Keratinocyte (primary cell): ENCODE results near the gene BRPF1. TPM values are rescaled to one million over a fixed set of nuclear protein-coding genes. Genes with fewer than 3 reads are reported as not detected.

Source experiments
- DNase-seq: peaks from one replicate; pipeline ENCODE4 v3.0.0-alpha.2; 2011; ENCODE audit warnings: low read depth, missing footprints, low spot score
- FAIRE-seq: peaks from 2 replicates; lab custom pipeline; 2011; peaks lifted over from hg19 to GRCh38; lab: Jason Lieb, UNC
- H2AFZ ChIP-seq: 2 replicates; pipeline ENCODE4 v1.6.0; 2012; ENCODE audit warnings: low read length, control low read depth, inconsistent platforms; ENCODE audit not compliant: control insufficient read depth
- H3K27ac ChIP-seq: 2 replicates; pipeline ENCODE4 v1.5.1; 2011; ENCODE audit warnings: low read length; ENCODE audit not compliant: control insufficient read depth, insufficient read depth
- H3K27me3 ChIP-seq: 3 replicates; pipeline ENCODE4 v1.6.0; 2011; ENCODE audit warnings: low read length; ENCODE audit not compliant: control insufficient read depth, insufficient read depth; ENCODE audit errors: extremely low read depth
- H3K36me3 ChIP-seq, 2 experiments: 2 replicates in 1 of 2; 3 replicates in 1 of 2; pipeline ENCODE4 v1.5.1; 2011; ENCODE audit warnings: low read length in 2 of 2, mild to moderate bottlenecking in 1 of 2; ENCODE audit not compliant: control insufficient read depth in 2 of 2, insufficient read depth in 2 of 2; ENCODE audit errors: extremely low read depth in 1 of 2
- H3K4me1 ChIP-seq: 3 replicates; pipeline ENCODE4 v1.5.1; 2011; ENCODE audit warnings: low read length; ENCODE audit not compliant: control insufficient read depth, insufficient read depth; ENCODE audit errors: extremely low read depth
- H3K4me2 ChIP-seq: 3 replicates; pipeline ENCODE4 v1.6.0; 2011; ENCODE audit warnings: low read depth, low read length; ENCODE audit not compliant: control insufficient read depth, insufficient read depth; ENCODE audit errors: extremely low read depth
- H3K4me3 ChIP-seq, 3 experiments: fragments of 200-600 bp in 1 of 3; sonication (generic) in 1 of 3; 2 replicates in 2 of 3; 3 replicates in 1 of 3; pipeline ENCODE4 v1.5.1; 2011 to 2016; ENCODE audit warnings: low read length in 3 of 3, mild to moderate bottlenecking in 3 of 3, control low read depth in 2 of 3, inconsistent platforms in 1 of 3, low read depth in 1 of 3, mixed read lengths in 1 of 3, mixed run types in 1 of 3, moderate library complexity in 1 of 3; ENCODE audit not compliant: control insufficient read depth in 2 of 3, insufficient read depth in 2 of 3; ENCODE audit errors: extremely low read depth in 1 of 3
- H3K79me2 ChIP-seq: 2 replicates; pipeline ENCODE4 v1.6.0; 2012; ENCODE audit warnings: low read length; ENCODE audit not compliant: control insufficient read depth, insufficient read depth
- H3K9ac ChIP-seq: 3 replicates; pipeline ENCODE4 v1.6.0; 2011; ENCODE audit warnings: low read length; ENCODE audit not compliant: control insufficient read depth, insufficient read depth; ENCODE audit errors: extremely low read depth
- H3K9me1 ChIP-seq: 3 replicates; pipeline ENCODE4 v1.6.0; 2011; ENCODE audit warnings: low read length; ENCODE audit not compliant: control insufficient read depth, insufficient read depth; ENCODE audit errors: extremely low read depth
- H3K9me3 ChIP-seq: 2 replicates; pipeline ENCODE4 v1.5.1; 2012; ENCODE audit warnings: low read depth, low read length; ENCODE audit not compliant: control insufficient read depth
- H4K20me1 ChIP-seq: 3 replicates; pipeline ENCODE4 v1.6.0; 2011; ENCODE audit warnings: low read length; ENCODE audit not compliant: control insufficient read depth, insufficient read depth; ENCODE audit errors: extremely low read depth
- EZH2 ChIP-seq: IDR thresholded peaks from one replicate; pipeline ENCODE4 v1.6.1; 2012; ENCODE audit warnings: inconsistent platforms, mild to moderate bottlenecking, low read length, moderate library complexity
- dilution Hi-C: fragments of 300-500 bp; cut with MboI; formaldehyde crosslinking; loops from one replicate; pipeline ENCODE4 v1.7.0; 2020; ENCODE audit warnings: low sequenced_read_pairs; ENCODE audit not compliant: extremely low pct_ligation_motif_present
- polyA plus RNA-seq, 5 experiments: library from polyadenylated mRNA; depleted of rRNA in 3 of 5; stranded (reverse) in 3 of 5; stranded (forward) in 1 of 5; unstranded in 1 of 5; fragments of >200 nt; gene quantifications; 1 replicate in 1 of 5; 2 replicates in 3 of 5; 3 replicates in 1 of 5; pipeline versions ENCODE4 v1.2.1 to v1.2.3, GENCODE V29; 2011 to 2012; ENCODE audit warnings: missing spikeins in 2 of 5, low read depth in 1 of 5, low replicate concordance in 1 of 5
- TF ChIP-seq, protein P1 (sequence below), 3 experiments: IDR thresholded peaks in 1 of 3; conservative IDR thresholded peaks in 1 of 3; optimal IDR thresholded peaks in 1 of 3; 2 replicates in 2 of 3; 3 replicates in 1 of 3; pipeline versions ENCODE3 to v1.5.1; 2011; ENCODE audit warnings: low read length in 3 of 3, mild to moderate bottlenecking in 3 of 3, moderate library complexity in 2 of 3, control low read depth in 1 of 3, inconsistent platforms in 1 of 3; ENCODE audit not compliant: insufficient read depth in 2 of 3; ENCODE audit errors: extremely low read depth in 1 of 3

Gene BRPF1
- polyA plus RNA-seq, 1 donor (not counting 4 experiments of a cell fraction or from before 2014, with no cell fraction given): 8.0 TPM

DNA sequence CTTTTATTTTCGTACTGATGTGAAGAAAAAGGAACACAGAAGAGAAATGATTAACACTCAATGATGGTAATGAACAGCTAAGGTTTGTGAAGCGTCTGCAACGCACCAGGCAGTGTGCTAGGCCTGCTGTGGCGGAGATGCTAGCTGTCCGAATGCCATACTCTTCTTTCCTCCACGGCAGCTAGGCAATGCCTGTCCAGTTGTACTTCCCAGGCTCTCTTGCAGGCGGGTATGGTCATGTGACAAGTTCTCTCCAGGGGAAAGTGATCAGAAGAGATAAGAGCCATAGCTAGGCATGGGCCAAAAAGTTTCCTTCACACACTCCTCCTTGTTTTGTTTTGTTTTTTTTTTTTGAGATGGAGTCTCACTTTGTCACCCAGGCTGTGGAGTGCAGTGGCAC, 54.1 kb downstream of the BRPF1 start:
- no peaks in the 10 kb centered on the region for H3K4me1 ChIP-seq
- no peaks in the 10 kb centered on the region for H3K9me1 ChIP-seq
- H3K9me3 ChIP-seq: no peaks in the 10 kb centered on the region
- H2AFZ ChIP-seq: no peak overlapping the region
- no peaks in the 10 kb centered on the region for H3K79me2 ChIP-seq
- no peak overlapping the region for H3K4me2 ChIP-seq
- H3K4me3 ChIP-seq: no peak overlapping the region
- H3K9ac ChIP-seq: no peak overlapping the region
- peaks cover 32 to 38% of the 10 kb centered on the region in 2 experiments for H3K36me3 ChIP-seq
- TF ChIP-seq, protein P1, sequence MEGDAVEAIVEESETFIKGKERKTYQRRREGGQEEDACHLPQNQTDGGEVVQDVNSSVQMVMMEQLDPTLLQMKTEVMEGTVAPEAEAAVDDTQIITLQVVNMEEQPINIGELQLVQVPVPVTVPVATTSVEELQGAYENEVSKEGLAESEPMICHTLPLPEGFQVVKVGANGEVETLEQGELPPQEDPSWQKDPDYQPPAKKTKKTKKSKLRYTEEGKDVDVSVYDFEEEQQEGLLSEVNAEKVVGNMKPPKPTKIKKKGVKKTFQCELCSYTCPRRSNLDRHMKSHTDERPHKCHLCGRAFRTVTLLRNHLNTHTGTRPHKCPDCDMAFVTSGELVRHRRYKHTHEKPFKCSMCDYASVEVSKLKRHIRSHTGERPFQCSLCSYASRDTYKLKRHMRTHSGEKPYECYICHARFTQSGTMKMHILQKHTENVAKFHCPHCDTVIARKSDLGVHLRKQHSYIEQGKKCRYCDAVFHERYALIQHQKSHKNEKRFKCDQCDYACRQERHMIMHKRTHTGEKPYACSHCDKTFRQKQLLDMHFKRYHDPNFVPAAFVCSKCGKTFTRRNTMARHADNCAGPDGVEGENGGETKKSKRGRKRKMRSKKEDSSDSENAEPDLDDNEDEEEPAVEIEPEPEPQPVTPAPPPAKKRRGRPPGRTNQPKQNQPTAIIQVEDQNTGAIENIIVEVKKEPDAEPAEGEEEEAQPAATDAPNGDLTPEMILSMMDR (optimal IDR thresholded peaks at IDR 0.05 in 1 of 3, IDR thresholded peaks at IDR 0.05 in 1 of 3, conservative IDR thresholded peaks at IDR 0.05 in 1 of 3; ENCODE audit: extremely low read depth in 1 of 3, insufficient read depth in 2 of 3, low read length in 3 of 3): no peak
- TF ChIP-seq EZH2: no peak
- H3K27ac ChIP-seq: no peak overlapping the region
- no peaks in the 10 kb centered on the region for H3K27me3 ChIP-seq
- DNase-seq (no peak), FAIRE-seq (no peak)
- H4K20me1 ChIP-seq: no peaks in the 10 kb centered on the region
- dilution Hi-C loops: no loop called here

DNA sequence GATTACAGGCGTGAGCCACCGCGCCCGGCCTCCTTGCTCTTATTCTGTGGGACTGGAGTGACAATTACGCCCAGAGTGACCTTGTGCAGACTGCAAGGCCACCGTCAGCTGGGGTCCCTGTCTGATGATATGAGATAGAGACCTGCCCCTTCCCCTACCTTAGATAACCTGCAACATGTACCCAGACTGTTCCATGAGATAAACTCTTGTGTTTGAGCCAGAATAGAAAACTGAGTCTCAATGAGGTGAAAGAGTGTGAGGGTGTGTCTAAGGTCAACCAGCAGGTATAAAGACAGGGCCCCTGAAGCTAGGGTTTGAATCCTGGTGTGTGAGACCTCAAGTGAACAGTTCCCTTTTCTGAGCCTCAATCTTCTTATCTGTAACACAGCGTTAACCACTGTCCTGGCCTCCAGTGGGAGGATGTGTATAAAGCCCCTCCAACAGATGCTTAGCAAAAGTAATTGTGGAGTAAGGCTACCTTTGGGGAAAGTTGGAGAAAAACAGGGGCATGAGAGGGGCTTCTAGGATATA, 54.7 kb downstream of the BRPF1 start:
- H3K9me3 ChIP-seq: no peaks in the 10 kb centered on the region
- H3K27ac ChIP-seq: no peak overlapping the region
- no peaks in the 10 kb centered on the region for H3K9me1 ChIP-seq
- TF ChIP-seq EZH2: no peak
- TF ChIP-seq, protein P1 (optimal IDR thresholded peaks at IDR 0.05 in 1 of 3, IDR thresholded peaks at IDR 0.05 in 1 of 3, conservative IDR thresholded peaks at IDR 0.05 in 1 of 3; ENCODE audit: extremely low read depth in 1 of 3, insufficient read depth in 2 of 3, low read length in 3 of 3): no peak
- no peak overlapping the region for H3K4me3 ChIP-seq
- H3K79me2 ChIP-seq: peaks cover under 1% of the 10 kb centered on the region
- no peak overlapping the region for H2AFZ ChIP-seq
- H4K20me1 ChIP-seq: no peaks in the 10 kb centered on the region
- H3K4me2 ChIP-seq: no peak overlapping the region
- dilution Hi-C loops: no loop called here
- H3K27me3 ChIP-seq: no peaks in the 10 kb centered on the region
- H3K4me1 ChIP-seq: peaks cover under 1% of the 10 kb centered on the region
- FAIRE-seq: no peak
- no peak overlapping the region for H3K9ac ChIP-seq
- peaks cover 32 to 40% of the 10 kb centered on the region in 2 experiments for H3K36me3 ChIP-seq
- no peak for DNase-seq
